Activated gamma-delta T cell treated with Interleukin-2 at 50 U/mL for 16 hours (primary cell): ENCODE results near the gene KLHL18.
"Not testable (repeated sequence)": the region's sequence is repeated elsewhere in the genome, so short reads cannot be mapped to it uniquely, and the experiment has no call there.

Experiments used
- DNase-seq: peaks from one replicate; pipeline ENCODE4 v3.0.0-alpha.2; 2020

Gene KLHL18

GRCh38 chr3:47282424-47283192 lies at the start of gene KLHL18, which contains the start of gene KIF9:
Gene KLHL18, plus strand, starts transcription at chr3:47282944. Its CDS starts 22 bp downstream, at chr3:47282966.
Gene KIF9, minus strand, starts transcription at chr3:47282799. Its CDS starts 5,425 bp downstream, at chr3:47277374.
- peak; percentile 95 for DNase-seq

- no peak for DNase-seq
Observed at GRCh38 chr3:47238017-47238416, 44.7 kb upstream of the KLHL18 start.

GRCh38 chr3:47239929-47240328 lies 42.8 kb upstream of the KLHL18 start:
- no peak for DNase-seq

- no peak for DNase-seq
Observed at GRCh38 chr3:47243419-47244147, 39.2 kb upstream of the KLHL18 start.

- DNase-seq: no peak
Observed at GRCh38 chr3:47244531-47245100, 38.1 kb upstream of the KLHL18 start.

- DNase-seq: no peak
Observed at GRCh38 chr3:47245271-47245670, 37.5 kb upstream of the KLHL18 start.

GRCh38 chr3:47247131-47248064 lies 35.3 kb upstream of the KLHL18 start:
- DNase-seq: no peak

- DNase-seq: no peak
Observed at GRCh38 chr3:47250309-47251060, 32.3 kb upstream of the KLHL18 start.

GRCh38 chr3:47251085-47251484 lies 31.7 kb upstream of the KLHL18 start:
- DNase-seq: not testable (repeated sequence)

- DNase-seq: no peak
Observed at GRCh38 chr3:47251689-47252088, 31.1 kb upstream of the KLHL18 start.

GRCh38 chr3:47256331-47256730 lies 26.4 kb upstream of the KLHL18 start:
- DNase-seq: not testable (repeated sequence)

- no peak for DNase-seq
Observed at GRCh38 chr3:47259114-47259513, 23.6 kb upstream of the KLHL18 start.

GRCh38 chr3:47260605-47261004 lies 22.1 kb upstream of the KLHL18 start:
- DNase-seq: no peak

- DNase-seq: no peak
Observed at GRCh38 chr3:47261301-47261700, 21.4 kb upstream of the KLHL18 start.

GRCh38 chr3:47265008-47265407 lies 17.7 kb upstream of the KLHL18 start:
- no peak for DNase-seq

GRCh38 chr3:47265725-47266428 lies 16.9 kb upstream of the KLHL18 start:
- no peak for DNase-seq

- DNase-seq: peak; percentile 29
Observed at GRCh38 chr3:47266709-47267489, 15.8 kb upstream of the KLHL18 start.

- no peak for DNase-seq
Observed at GRCh38 chr3:47267490-47267824, 15.3 kb upstream of the KLHL18 start.

GRCh38 chr3:47270526-47270925 lies 12.2 kb upstream of the KLHL18 start:
- no peak for DNase-seq

- DNase-seq: no peak
Observed at GRCh38 chr3:47273564-47273963, 9.2 kb upstream of the KLHL18 start.

GRCh38 chr3:47274652-47275051 lies 8.1 kb upstream of the KLHL18 start:
- DNase-seq: no peak
